Liver (tissue), 9 donors: ENCODE data around the gene PLA2G5. TPM values are rescaled to one million over a fixed set of nuclear protein-coding genes. Genes with fewer than 3 reads are reported as not detected.

Source experiments
- DNase-seq: peaks from one replicate; pipeline ENCODE4 v3.0.0-alpha.2; 2017; ENCODE audit warnings: low spot score
- H3K27ac ChIP-seq, 2 donors: one replicate each; pipeline ENCODE4 v1.7.0; 2013; ENCODE audit warnings: inconsistent platforms in 2 of 2, low read length in 2 of 2, control low read depth in 1 of 2, low read depth in 1 of 2, mild to moderate bottlenecking in 1 of 2
- H3K27me3 ChIP-seq, 4 donors: one replicate each; pipeline versions ENCODE4 v1.6.1 to v1.7.0; 2013; ENCODE audit warnings: low read length in 3 of 4, inconsistent platforms in 1 of 4, mild to moderate bottlenecking in 1 of 4, moderate library complexity in 1 of 4; ENCODE audit not compliant: control insufficient read depth in 4 of 4, insufficient read depth in 4 of 4
- H3K36me3 ChIP-seq, 4 donors: one replicate each; pipeline versions ENCODE4 v1.6.1 to v1.7.0; 2013; ENCODE audit warnings: low read length in 3 of 4, mild to moderate bottlenecking in 3 of 4, low read depth in 1 of 4, moderate library complexity in 1 of 4; ENCODE audit not compliant: control insufficient read depth in 4 of 4, insufficient read depth in 3 of 4
- H3K4me1 ChIP-seq, 4 donors: one replicate each; pipeline versions ENCODE4 v1.6.1 to v1.7.0; 2013; ENCODE audit warnings: low read length in 3 of 4, mild to moderate bottlenecking in 3 of 4, moderate library complexity in 1 of 4; ENCODE audit not compliant: control insufficient read depth in 4 of 4, insufficient read depth in 4 of 4
- H3K4me3 ChIP-seq, 3 donors: one replicate each; pipeline versions ENCODE4 v1.6.1 to v1.7.0; 2013; ENCODE audit warnings: low read length in 3 of 3, control low read depth in 1 of 3, low read depth in 1 of 3, mild to moderate bottlenecking in 1 of 3
- H3K9ac ChIP-seq, 2 donors: one replicate each; pipeline ENCODE4 v1.7.0; 2013; ENCODE audit warnings: low read length in 2 of 2, mild to moderate bottlenecking in 2 of 2, moderate library complexity in 2 of 2, control low read depth in 1 of 2, low read depth in 1 of 2
- H3K9me3 ChIP-seq, 4 donors: one replicate each; pipeline versions ENCODE4 v1.6.1 to v1.7.0; 2013; ENCODE audit warnings: low read length in 3 of 4; ENCODE audit not compliant: control insufficient read depth in 4 of 4
- CTCF ChIP-seq: fragments of 150-350 bp; IDR thresholded peaks from 2 replicates; pipeline ENCODE4 v1.5.1; 2017; ENCODE audit warnings: improper control_type of control experiment, low read depth, low read length; ENCODE audit not compliant: missing input control
- EGR1 ChIP-seq, 2 donors: IDR thresholded peaks; 2 replicates each; pipeline ENCODE4 v1.6.1; 2016 to 2018; ENCODE audit warnings: antibody characterized with exemption in 2 of 2, low read depth in 2 of 2
- FOXA1 ChIP-seq: IDR thresholded peaks from 2 replicates; pipeline ENCODE4 v1.6.1; 2016; ENCODE audit warnings: antibody characterized with exemption
- FOXA2 ChIP-seq: IDR thresholded peaks from 2 replicates; pipeline ENCODE4 v1.6.1; 2016; ENCODE audit warnings: antibody characterized with exemption
- GABPA ChIP-seq, 2 donors: IDR thresholded peaks in 1 of 2; conservative IDR thresholded peaks in 1 of 2; 2 replicates each; pipeline ENCODE4 v1.6.1; 2016; ENCODE audit warnings: antibody characterized with exemption in 2 of 2, mild to moderate bottlenecking in 1 of 2, moderate library complexity in 1 of 2
- HNF4A ChIP-seq, 2 donors: conservative IDR thresholded peaks; 2 replicates each; pipeline ENCODE4 v1.6.1; 2016; ENCODE audit warnings: antibody characterized with exemption in 2 of 2, mild to moderate bottlenecking in 2 of 2
- HNF4G ChIP-seq: IDR thresholded peaks from 2 replicates; pipeline ENCODE4 v1.6.1; 2016; ENCODE audit warnings: antibody characterized with exemption
- JUND ChIP-seq, 2 donors: IDR thresholded peaks; 2 replicates each; pipeline ENCODE4 v1.6.1; 2016; ENCODE audit warnings: antibody characterized with exemption in 2 of 2
- MAX ChIP-seq: IDR thresholded peaks from 2 replicates; pipeline ENCODE4 v1.6.1; 2016; ENCODE audit warnings: antibody characterized with exemption
- NR2F2 ChIP-seq: IDR thresholded peaks from 2 replicates; pipeline ENCODE4 v1.6.1; 2016; ENCODE audit warnings: antibody characterized with exemption
- RAD21 ChIP-seq, 2 donors: IDR thresholded peaks; 2 replicates each; pipeline ENCODE4 v1.6.1; 2016; ENCODE audit warnings: antibody characterized with exemption in 2 of 2, mild to moderate bottlenecking in 2 of 2
- REST ChIP-seq: IDR thresholded peaks from 2 replicates; pipeline ENCODE4 v1.6.1; 2016; ENCODE audit warnings: antibody characterized with exemption, mild to moderate bottlenecking
- RXRA ChIP-seq, 2 donors: IDR thresholded peaks; 2 replicates each; pipeline ENCODE4 v1.6.1; 2017 to 2018; ENCODE audit warnings: antibody characterized with exemption in 2 of 2, mild to moderate bottlenecking in 1 of 2
- TAF1 ChIP-seq: conservative IDR thresholded peaks from 2 replicates; pipeline ENCODE4 v1.6.1; 2016; ENCODE audit warnings: antibody characterized with exemption, mild to moderate bottlenecking
- YY1 ChIP-seq: IDR thresholded peaks from 2 replicates; pipeline ENCODE4 v1.6.1; 2016; ENCODE audit warnings: antibody characterized with exemption, mild to moderate bottlenecking
- ZBTB33 ChIP-seq: IDR thresholded peaks from 2 replicates; pipeline ENCODE4 v1.6.1; 2016; ENCODE audit warnings: antibody characterized with exemption
- WGBS: extraction: QIAGEN DNeasy Blood & Tissue Kit; methylation state at CpG from one replicate; pipeline ENCODE4 v1.1.7; 2013; 5-methylcytosine and 5-hydroxymethylcytosine counted together
- polyA plus RNA-seq, 2 donors: library from polyadenylated mRNA; stranded (reverse) in 1 of 2; unstranded in 1 of 2; fragments of 200-250 nt in 1 of 2; fragments of >200 nt in 1 of 2; fragmentation: Nextera tagmentation in 1 of 2; extraction: Ambion mirVana in 1 of 2; gene quantifications; one replicate each; pipeline versions ENCODE4 v1.2.1 to v1.2.3, GENCODE V29; 2013 to 2015
- total RNA-seq, 2 donors: library from RNA; depleted of rRNA; stranded (reverse); fragments of >200 nt; gene quantifications; one replicate each; pipeline ENCODE4 v1.2.3, GENCODE V29; 2014
- TF ChIP-seq, protein P1 (sequence below): IDR thresholded peaks from 2 replicates; pipeline ENCODE4 v1.6.1; 2016; ENCODE audit warnings: antibody characterized with exemption
- donor health status: healthy.
- donor health status: healthy.
- donor health status: healthy.
- donor health status: healthy.
- donor health status: healthy.

PLA2G5 gene
- total and polyA plus RNA-seq, 4 donors = 2.0 to 2.9 (median 2.3) TPM; not detected in 1

- Histone ChIP-seq H3K27ac (no peak overlapping the region), H3K27me3 (no peaks in the 10 kb centered on the region), H3K36me3 (no peaks in the 10 kb centered on the region), H3K4me3 (no peak overlapping the region), H3K9me3 (no peaks in the 10 kb centered on the region), H3K9ac (no peak overlapping the region), H3K4me1 (no peaks in the 10 kb centered on the region)
- no peak for DNase-seq
- WGBS = 96% methylated on average over 4 of the region's 4 CpGs
- no peak for TF ChIP-seq MAX
- TF ChIP-seq TAF1 = no peak
- no peak for TF ChIP-seq NR2F2
- no peak for TF ChIP-seq YY1
- TF ChIP-seq GABPA (IDR thresholded peaks at IDR 0.05 in 1 of 2, conservative IDR thresholded peaks at IDR 0.05 in 1 of 2) = no peak
Observed at GRCh38 chr1:20120796-20121195, 50.8 kb downstream of the PLA2G5 start.

DNA sequence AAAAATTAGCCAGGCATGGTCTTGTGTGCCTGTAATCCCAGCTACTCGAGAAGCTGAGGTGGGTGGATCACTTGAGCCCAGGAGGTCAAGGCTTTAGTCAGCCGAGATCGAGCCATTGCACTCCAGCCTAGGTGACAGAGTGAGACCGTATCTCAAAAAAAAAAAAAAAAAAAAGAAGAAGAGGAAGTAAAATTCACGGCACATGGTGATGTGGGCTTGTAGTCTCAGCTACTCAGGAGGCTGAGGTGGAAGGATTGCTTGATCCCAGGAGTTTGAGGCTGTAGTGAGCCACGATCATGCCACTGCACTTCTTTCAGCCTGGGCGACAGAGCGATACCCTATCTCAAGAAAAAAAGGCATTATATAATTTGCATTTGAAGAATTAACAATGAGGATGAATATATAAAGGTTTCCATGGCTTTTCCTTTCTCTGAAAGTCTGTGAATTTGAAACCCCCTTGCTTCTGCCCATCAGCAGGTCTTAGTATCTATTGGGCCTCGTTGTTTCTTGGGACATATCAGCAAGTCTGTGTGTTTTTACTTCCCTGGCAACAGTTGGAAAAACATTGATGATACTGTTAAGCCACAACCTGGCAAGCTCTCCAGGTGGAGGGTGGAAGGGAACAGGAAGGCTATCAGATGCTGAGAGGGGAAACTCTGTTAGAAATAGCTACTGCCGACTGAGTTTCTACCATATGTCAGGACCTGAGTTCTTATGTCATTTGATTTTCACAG lies 53.9 kb downstream of the PLA2G5 start:
- no peaks in the 10 kb centered on the region for H3K4me1 ChIP-seq
- H3K9me3 ChIP-seq = no peaks in the 10 kb centered on the region
- no peak overlapping the region for H3K9ac ChIP-seq
- H3K4me3 ChIP-seq = no peak overlapping the region
- TF ChIP-seq MAX (no peak), CTCF (no peak), EGR1 (IDR thresholded peaks at IDR 0.05; ENCODE audit: low read depth in 2 of 2) (no peak), YY1 (no peak), NR2F2 (no peak), RAD21 (IDR thresholded peaks at IDR 0.05) (no peak), JUND (IDR thresholded peaks at IDR 0.05) (no peak), FOXA2 (no peak), RXRA (IDR thresholded peaks at IDR 0.05) (no peak), FOXA1 (no peak), REST (no peak), ZBTB33 (no peak), HNF4G (no peak), HNF4A (conservative IDR thresholded peaks at IDR 0.05) (no peak), GABPA (IDR thresholded peaks at IDR 0.05 in 1 of 2, conservative IDR thresholded peaks at IDR 0.05 in 1 of 2) (no peak), TAF1 (no peak)
- TF ChIP-seq, protein P1, sequence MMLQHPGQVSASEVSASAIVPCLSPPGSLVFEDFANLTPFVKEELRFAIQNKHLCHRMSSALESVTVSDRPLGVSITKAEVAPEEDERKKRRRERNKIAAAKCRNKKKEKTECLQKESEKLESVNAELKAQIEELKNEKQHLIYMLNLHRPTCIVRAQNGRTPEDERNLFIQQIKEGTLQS = no peak
- WGBS = 69% methylated on average over 10 of the region's 10 CpGs
- no peaks in the 10 kb centered on the region for H3K27me3 ChIP-seq
- H3K27ac ChIP-seq = no peak overlapping the region
- H3K36me3 ChIP-seq = no peaks in the 10 kb centered on the region
- no peak for DNase-seq
